ENCODE results near the gene PLD5.
"Not testable (repeated sequence)": the region's sequence is repeated elsewhere in the genome, so short reads cannot be mapped to it uniquely, and the experiment has no call there.

The PLD5 gene

DNA sequence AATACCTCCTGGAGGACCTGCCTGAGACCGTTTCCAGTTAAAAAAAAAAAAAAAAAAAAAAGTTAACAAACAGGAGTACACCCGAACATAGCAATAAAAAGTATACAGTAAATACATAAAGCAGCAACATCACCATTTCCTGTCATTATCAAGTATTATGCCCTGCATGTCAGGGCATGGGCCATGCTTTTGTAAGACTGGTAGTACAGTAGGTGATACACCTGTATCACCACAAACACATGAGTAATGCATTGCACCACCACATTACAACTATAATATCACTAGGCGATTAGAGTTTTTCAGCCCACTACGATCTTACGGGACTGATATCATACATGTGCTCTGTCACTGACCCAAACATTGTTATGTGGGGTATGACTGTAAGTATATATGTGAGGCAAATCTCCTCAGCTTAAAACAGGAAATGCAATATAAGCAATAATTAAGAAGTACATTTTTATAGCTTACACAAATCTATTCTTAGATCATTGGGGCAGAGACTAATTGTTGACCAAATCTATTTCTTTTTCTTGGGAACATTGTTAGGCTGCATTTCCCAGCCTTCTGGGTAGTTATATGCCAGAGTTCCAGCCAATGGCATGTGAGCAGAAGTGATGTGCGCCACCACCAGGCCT is 98.1 kb downstream of the PLD5 start:
- DNase-seq (ENCODE audit: low read depth) = no peak

DNA sequence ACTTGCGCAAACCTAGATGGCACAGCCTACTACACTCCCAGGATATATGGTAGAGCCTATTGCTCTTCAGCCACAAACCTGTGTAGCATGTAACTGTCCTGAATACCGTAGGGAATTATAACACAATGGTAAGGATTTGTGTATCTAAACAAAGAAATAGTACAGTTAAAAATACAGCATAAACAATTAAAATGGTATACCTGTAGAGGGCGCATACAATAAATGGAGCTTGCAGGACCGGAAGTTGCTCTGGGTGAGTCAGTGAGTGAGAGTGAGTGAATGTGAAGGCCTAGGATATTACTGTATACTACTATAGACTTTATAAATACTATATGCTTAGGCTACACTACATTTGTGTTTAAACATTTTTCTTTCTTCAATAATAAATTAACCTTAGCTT is 99.3 kb downstream of the PLD5 start:
- DNase-seq (ENCODE audit: low read depth) = no peak

DNA sequence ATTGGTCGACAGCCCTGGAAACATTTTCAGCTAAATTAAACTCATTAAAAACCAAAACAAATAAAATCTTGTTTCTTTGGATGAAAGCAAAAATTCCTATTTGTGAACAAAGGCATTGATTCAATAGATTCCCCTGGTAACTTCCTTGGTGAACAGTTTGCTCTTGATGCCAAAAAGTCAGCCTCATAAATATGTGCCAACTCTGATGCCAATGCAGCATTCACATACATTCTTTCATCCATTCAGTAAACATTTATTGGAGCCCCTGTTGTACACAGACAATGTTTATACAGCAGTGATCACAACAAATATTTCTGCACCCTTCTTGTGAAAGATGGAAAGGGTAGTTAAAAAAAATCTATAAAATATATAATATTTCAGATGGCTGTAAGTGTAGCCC is 107.8 kb downstream of the PLD5 start:
- no peak for DNase-seq (ENCODE audit: low read depth)

DNA sequence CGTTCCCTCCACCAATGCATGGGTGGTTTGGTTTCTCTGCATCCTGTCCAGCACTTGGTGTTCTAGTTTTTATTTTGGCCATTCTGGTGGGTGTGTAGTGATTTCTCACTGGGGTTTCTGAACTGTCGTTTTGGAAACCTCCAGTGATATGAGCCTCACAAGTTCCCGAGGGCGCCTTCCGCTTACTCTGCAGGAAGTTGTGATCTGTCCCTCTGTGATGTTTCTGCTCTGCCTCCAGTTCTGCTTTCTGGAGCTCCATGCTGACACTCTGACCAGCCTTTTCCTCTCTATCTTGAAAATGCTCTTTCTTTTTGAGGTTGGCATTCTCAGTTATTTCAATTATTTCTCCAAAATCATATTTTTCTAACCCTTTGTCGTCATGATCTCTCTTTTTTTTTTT is 111.6 kb downstream of the PLD5 start:
- DNase-seq (ENCODE audit: low read depth) = no peak

DNA sequence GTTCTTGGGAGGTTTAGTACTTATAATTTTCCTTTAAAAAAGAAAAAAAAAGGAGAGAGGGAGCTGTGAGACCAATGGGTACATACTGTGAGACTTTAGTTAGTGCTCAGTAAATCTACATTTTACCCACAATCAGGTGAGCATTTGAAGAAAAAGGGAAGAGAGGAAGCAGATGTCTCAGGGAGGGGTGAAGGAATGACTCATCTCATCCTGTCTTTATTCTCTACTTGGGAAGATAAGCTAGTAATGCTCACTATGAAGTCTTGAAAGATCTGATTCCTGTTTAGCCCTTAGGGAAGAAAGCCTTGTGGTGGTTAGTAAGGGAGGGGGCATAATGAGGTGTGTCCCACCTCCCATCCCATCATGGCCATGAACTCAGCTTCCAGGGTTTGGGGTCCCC is 112.6 kb downstream of the PLD5 start:
- no peak for DNase-seq (ENCODE audit: low read depth)

DNA sequence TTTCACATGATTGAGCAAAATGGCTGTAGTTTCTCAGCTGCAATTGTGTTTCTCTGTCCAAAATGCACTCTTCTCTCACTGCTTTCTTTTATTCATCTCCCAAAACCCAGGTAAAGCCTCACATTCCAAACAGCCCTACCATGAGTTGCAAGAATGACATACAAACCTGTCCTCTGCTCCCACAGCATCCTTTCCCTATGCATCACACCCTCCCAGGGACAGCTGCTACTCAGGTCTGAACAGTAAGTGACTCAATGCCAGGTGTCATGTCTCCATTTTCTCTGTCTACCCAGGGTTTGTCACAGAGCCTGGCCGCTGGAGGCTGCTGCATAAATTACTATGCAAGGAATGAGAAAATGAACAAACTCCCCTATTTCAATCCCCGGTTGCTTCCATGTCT is 118.5 kb downstream of the PLD5 start:
- no peak for DNase-seq (ENCODE audit: low read depth)

DNA sequence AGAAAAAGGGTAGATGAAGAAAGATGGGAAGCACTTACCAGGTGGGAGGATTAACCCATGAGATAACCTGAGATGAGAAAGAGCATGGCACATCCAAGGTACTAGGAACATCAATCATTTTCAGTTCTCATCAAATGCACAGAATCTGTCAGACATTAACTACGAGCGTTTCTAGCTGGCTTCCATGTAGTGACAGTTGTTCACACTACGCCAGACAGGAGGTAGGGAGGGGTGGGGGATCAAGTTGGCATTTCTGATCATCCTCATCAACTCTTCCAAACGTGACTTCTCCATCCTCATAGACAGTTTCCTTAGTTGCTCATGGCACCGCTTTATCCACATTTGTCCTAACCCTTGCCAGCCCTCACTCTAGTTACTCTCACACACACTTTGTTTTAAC is 120.2 kb downstream of the PLD5 start:
- DNase-seq (ENCODE audit: low read depth) = no peak

DNA sequence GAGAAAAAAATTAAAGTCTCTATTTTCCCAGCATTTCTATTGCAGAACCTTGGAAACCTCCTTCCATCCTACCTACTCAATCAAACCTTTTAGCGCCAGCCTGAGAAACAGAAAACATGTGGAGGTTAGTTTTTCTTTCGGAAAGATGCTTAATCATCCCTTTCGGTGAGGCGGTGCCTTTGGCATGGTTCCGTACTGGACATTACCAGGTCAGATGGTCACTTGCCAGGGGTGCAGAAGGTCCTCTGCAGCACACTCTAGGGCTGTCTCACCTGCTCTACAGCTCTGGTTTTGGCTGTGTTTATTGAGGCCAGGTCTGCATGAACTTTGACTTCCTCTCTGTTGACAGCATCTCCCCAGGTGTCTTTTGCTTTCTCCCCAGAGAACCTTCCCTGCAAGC is 121.5 kb downstream of the PLD5 start:
- no peak for DNase-seq (ENCODE audit: low read depth)

DNA sequence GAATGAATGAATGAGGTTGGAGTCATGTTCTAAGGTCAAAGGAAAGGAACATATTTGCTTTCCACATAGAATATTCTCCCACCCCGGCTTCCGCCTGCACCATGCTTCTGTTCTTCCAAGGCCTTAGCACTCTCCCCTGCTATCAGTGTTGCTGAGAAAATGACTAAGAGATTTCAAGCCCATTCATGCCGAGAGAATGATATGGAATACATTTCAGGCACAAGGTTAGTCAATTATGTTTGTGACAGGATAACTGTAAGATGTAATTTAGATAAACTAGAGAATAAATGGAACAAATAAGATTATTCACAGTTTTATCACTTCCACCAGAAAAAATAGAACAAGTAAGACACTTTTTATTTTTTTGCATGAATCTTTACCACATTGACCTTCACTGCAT is 122.6 kb downstream of the PLD5 start:
- no peak for DNase-seq (ENCODE audit: low read depth)

DNA sequence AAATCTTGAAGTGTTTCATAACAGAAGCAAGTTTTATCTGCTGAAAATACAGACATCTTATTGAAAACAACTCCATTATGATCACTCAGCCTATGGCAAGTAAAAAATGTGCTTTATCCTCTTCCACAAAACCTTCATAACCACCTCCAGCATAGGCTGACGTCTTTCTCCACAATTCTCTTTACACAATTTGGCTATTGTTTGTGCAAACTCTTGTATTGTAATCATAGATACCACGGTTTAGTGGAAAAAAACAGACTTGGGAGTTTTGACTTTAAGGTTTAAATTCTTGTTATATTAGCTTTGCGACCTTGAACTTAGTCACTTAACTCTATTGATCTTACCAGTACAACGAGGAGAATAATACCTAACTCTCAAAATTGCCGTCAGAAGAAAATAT is 126.1 kb downstream of the PLD5 start:
- no peak for DNase-seq (ENCODE audit: low read depth)

DNA sequence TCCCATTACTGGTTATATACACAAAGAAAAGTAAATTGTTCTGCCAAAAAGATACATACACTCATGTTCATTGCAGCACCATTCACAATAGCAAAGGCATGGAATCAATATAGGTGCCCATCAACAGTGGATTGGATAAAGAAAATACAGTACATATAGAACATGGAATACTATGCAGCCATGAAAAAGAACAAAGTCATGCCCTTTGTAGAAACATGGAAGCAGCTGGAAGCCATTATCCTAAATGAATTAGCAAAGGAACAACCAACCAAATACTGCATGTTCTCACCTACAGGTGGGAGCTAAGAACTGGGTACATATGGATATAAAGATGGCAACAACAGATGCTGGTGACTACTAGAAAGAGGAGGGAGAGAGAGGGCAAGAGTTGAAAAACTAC is 132.6 kb downstream of the PLD5 start:
- DNase-seq (ENCODE audit: low read depth) = no peak

DNA sequence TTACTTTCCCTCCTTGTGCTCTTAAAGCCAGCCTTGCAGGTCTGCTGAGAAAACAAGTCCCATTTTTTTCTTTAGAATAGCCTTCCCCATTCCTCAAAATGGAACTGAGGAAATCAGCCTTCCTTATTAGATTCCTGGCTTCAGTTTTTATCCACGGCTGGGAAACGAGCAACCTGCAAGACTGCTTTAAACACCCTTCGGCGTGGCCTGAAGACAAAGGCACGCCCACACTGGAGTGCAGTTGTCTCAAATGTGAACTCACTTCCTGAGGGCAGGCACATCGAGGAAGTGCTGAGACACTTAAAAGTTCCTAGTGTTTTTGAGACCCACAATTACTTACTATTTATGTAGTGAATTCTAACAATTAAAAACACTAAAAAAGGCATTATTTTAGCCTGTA is 148.4 kb downstream of the PLD5 start:
- DNase-seq (ENCODE audit: low read depth) = not testable (repeated sequence)

DNA sequence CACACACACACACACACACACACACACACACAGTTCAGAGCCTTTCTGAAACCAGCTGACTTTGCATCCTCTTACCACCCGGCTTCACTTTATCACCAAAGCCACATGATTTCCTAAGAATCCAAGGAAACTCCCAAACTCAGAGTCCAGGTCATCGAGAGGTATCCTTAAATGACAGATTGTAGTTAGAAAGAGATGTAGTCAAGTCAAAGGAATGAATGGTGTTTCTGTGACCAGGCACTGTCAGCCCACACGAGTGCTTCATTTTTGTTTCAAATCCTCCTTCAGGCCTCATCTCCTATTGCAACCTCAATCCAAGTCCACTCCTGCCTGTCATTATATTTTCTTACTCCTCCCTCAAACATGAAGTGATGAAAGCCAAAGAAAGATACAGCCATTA is 174.1 kb downstream of the PLD5 start:
- not testable (repeated sequence) for DNase-seq (ENCODE audit: low read depth)

DNA sequence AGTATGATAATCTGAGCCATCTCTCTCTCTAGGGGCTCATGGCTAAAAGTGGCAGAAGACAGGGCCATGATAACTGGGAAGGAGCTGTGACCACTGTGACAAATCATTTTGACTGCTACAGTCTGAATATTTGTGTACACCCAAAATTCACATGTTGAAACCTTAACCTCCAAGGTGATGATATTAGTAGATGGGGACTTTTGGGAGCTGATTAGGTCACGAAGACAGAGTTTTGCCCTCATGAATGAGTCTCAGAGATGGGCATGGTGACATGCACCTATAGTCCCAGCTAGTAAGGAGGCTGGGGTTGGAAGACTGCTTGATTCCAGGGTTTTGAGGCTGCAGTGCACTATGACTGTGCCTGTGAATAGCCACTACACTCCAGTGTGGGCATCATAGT is 174.9 kb downstream of the PLD5 start:
- DNase-seq (ENCODE audit: low read depth) = no peak

DNA sequence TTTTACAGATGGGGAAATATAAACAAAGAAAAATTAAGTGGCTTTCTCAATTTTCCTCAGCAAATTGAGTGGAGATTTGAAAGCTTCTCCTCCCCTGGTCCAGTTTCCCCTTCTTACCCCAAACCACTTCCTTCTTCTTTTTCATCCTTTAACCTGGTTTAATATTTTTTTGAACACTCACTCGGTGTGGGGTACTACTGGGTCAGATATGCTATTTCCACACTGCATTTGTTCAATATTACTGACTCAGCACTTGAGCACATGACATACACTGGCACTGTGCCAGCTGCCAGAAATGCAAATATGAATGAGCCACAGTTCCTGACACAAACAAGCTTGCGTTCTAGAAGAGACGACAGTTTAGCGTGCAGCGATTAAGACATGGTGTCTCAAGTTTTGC is 193.6 kb downstream of the PLD5 start:
- not testable (repeated sequence) for DNase-seq (ENCODE audit: low read depth)

DNA sequence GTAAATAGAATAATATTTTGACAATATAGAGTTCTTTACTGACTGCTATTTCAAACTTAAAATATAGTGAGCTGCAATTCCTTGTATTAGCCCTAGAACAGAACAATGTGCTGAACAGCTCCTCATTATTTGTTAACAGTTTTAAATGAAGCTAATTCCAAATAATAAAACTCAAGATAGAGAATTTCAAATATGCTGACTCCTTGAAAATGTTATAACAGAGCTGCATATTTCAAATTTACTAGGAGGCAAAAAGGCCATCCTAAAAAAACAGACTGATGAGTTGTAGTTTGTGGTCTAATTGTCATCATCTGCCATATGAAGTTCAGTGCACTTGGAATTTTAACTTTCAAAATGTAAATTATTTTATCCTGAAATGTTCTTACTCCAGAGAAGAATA is 197.1 kb downstream of the PLD5 start:
- not testable (repeated sequence) for DNase-seq (ENCODE audit: low read depth)

DNA sequence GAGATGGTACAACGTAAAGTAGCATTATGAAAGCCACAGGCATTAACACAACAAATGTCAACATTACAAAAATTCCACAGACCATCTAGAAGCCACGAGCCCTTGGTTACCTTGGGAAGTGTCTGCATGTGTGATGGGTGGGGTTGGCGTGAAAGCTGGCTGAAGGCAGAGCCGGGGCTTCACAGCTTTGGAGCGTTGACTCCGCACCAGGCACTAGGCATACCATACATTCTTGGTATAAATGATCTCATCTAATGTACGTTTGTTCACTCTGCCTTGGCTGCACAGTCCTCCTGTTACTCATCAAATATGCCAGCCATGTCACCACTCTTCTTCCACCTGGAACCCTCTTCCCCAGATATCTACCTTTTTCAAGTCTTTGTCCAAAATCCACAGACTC is 202.5 kb downstream of the PLD5 start:
- not testable (repeated sequence) for DNase-seq (ENCODE audit: low read depth)

DNA sequence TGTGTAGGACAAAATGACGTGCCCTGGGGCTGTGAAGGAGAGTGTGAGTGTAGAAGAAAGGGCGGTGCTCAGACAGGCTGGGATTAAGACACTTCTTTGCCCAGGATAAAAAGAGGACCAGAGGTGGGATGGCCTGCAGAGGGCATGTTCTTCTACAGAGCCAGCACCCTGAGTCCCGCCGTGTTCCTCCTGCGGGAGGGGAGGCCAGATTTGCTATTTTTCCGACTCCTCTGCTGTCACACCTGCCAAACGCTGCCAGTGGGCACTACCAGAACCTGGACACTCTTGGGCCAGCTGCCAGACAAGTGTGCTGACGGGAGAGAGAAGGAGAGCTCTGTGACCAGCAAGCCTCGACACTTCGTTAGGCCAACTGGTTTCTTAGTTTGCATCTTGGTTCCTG is 206.4 kb downstream of the PLD5 start:
- no peak for DNase-seq (ENCODE audit: low read depth)

DNA sequence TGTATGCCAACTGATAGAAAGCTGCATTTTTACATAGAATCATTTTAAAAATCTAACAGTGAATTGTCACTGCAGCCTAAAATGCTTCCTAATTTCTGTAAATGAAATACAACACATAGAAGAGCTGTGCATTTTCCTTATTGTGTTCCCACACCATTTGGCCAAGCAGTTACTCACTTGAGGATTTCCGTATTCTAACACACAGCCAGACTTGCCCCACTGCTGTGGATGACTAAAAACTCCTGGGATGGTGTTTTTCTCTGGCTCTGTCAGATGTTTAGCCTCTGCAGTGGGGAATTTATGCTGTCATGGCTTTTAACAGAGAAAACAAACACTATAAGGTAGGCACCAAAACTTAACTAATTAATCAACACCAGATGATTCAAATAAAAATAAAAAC is 209.6 kb downstream of the PLD5 start:
- not testable (repeated sequence) for DNase-seq (ENCODE audit: low read depth)

DNA sequence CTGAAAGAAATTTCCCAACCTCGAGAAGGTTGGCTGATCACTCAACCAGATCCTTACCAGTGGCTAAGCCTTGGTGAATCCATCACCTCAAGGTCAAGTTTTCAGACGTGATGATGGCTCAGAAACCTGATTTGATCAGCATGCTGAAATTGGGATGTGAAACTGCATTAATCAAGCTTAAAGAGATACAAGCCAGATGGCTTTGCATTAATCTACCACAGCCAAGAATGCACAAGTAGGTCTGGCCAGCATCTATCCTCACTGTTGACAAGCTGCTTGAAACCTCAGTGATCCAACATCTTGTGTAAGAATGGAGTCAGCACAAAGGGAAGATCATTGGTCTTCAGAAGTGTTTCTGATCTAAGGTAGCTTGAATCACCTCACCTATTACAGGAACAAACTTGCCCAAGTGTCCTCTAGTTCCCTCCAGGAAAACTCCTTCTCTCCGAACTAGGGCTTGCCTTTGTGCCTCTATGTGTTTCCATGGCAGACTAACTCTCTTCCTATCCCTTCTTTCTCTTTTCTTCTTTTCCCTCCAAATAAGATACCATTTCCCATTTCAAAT is 210.3 kb downstream of the PLD5 start:
- not testable (repeated sequence) for DNase-seq (ENCODE audit: low read depth)

DNA sequence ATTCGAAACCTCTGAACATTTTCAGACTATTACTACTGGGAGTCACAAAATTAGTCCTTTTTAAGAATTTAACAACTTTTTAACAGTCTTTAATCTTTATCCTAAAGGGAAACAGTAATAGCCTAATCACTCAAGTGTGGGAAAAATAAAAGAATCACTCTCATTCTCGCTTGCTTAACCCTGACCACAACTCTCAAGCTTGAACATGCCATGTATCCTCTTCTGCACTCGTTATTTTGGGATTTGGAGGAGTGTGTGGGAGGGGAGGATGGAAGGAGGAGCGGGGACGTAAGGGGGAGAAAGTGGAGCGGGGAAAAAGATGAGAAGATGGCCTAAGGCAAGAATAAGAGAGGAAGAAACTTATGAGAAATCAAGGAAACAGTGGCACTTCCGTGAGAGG is 215.8 kb downstream of the PLD5 start:
- DNase-seq (ENCODE audit: low read depth) = not testable (repeated sequence)

DNA sequence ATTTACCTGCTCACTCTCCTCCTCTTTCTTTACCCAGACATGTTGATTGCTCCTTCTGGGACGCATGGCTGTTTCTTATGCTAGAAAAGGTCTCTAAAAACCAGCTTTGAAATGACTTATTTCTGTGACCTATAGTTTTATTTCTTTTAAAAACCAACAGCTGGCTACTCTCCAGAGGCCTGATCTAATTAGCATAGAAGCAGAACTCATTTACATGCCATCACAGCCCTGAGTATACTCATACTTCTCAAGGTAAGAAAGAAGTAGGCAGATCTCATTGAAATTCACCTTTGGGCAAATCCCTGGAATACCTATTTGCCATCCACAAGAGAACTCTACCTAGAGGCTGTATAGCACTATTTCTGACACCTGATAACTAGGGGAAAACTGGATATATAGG is 230.7 kb downstream of the PLD5 start:
- DNase-seq (ENCODE audit: low read depth) = not testable (repeated sequence)

DNA sequence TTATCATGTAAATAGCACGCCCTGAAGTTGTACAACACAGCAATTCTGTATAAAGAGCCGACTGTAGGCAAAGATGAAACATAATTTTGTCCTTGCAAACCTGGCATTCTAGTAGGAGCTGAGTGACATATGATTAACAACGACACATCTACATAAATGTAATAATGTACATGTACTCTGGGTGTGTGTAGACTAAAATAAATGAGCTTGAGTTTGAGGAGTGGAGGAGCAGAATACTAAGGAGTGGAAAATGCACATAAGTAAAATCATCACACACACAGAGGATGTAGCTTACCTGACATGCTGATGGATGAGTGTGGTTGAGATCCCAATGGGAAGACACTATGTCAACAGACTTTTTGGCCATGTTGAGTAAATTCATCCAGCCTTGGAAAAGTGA is 236.4 kb downstream of the PLD5 start:
- not testable (repeated sequence) for DNase-seq (ENCODE audit: low read depth)

DNA sequence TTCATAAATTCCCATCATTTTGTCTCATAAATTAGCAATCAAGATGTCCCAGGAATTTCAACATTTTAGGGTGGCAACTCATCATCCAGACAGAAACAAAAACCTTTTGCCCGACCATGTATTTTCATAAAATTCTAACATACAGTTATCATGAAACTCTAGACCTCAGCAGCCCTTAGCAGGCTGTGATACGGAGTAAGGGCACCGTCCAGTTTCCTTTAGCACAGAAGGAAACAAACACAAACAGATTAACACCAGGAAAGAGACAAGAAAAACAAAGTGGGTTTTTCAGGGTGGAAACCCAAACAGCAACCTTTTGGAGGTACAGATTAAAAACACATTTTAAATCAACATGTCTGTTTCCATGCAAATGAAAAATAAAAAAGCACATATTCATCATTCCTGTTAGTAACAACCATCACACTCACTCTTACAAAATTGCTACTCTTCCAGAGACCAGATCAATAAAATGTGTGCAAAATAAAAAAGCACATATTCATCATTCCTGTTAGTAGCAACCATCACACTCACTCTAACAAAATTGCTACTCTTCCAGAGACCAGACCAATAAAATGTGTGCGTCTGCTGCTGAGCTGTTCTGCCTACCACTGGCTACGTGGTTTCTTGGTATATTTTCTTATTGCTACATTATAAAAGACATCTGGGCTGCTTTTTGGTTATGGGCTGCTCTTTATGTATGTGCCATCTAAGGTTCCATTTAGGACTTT is 241.6 kb downstream of the PLD5 start:
- DNase-seq (ENCODE audit: low read depth) = not testable (repeated sequence)

Measured in stromal cell of bone marrow (primary cell).